ENCODE measurements around the gene GTPBP4.

DNA sequence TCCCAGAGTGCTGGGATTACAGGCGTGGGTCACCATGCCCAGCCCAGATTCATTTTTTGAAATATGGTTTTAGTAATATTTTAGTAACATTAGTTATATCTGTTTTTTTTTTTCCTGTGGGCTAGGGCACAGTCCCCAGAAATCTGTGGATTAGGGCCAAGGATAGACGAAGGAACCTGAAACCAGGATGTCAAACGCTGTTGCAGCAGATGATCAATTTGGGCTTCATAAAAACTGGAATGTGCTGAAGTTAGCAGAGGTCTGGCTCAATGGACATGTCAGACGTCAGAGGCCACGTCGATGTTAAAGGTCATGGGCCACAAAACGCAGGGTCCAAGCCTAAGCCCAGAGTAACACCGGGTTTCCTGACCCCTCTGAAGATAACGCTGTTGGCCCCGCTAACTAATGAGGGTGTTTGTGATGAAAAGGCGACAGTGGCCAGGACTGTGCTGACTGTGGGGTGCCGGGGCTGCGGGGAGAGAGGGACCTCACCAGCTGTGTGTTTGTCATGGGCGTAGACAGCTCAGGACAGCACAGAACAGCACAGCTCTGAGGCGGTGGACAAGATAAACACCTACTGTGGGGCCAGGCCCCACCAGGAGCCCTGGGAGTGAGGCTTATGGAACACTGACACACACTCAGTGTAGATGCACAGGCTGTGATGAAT lies 23.8 kb upstream of the GTPBP4 start:
- no peak for TF ChIP-seq EZH2 (IDR thresholded peaks at IDR 0.05; ENCODE audit: borderline replicate concordance, low read depth, low read length, poor library complexity, severe bottlenecking)
- TF ChIP-seq, protein P1, sequence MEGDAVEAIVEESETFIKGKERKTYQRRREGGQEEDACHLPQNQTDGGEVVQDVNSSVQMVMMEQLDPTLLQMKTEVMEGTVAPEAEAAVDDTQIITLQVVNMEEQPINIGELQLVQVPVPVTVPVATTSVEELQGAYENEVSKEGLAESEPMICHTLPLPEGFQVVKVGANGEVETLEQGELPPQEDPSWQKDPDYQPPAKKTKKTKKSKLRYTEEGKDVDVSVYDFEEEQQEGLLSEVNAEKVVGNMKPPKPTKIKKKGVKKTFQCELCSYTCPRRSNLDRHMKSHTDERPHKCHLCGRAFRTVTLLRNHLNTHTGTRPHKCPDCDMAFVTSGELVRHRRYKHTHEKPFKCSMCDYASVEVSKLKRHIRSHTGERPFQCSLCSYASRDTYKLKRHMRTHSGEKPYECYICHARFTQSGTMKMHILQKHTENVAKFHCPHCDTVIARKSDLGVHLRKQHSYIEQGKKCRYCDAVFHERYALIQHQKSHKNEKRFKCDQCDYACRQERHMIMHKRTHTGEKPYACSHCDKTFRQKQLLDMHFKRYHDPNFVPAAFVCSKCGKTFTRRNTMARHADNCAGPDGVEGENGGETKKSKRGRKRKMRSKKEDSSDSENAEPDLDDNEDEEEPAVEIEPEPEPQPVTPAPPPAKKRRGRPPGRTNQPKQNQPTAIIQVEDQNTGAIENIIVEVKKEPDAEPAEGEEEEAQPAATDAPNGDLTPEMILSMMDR (conservative IDR thresholded peaks at IDR 0.05; ENCODE audit: low read depth, low read length): no peak
